ENCODE measurements around the gene SHISA7. TPM values are rescaled to one million over a fixed set of nuclear protein-coding genes. Genes with fewer than 3 reads are reported as not detected.

SHISA7 gene
- total RNA-seq, 2 donors from 2014 or later: not detected

- DNase-seq: peak; percentile 96
- H3K9me3 Mint-ChIP-seq: no peaks in the 10 kb centered on the region
- H3K27me3 ChIP-seq (ENCODE audit: control insufficient read depth, insufficient read depth, low read length, poor library complexity, severe bottlenecking): no peaks in the 10 kb centered on the region
- peak within 1 kb of the TSS; percentile 89 for H3K27ac Mint-ChIP-seq
- peaks cover 17% of the 10 kb centered on the region for H3K4me1 ChIP-seq (ENCODE audit: control insufficient read depth, insufficient read depth, low read length)
- H3K27me3 Mint-ChIP-seq (ENCODE audit: insufficient read depth): no peaks in the 10 kb centered on the region
- no peaks in the 10 kb centered on the region for H3K9me3 ChIP-seq (ENCODE audit: control insufficient read depth, low read length)
- peaks cover 2% of the 10 kb centered on the region for H3K36me3 Mint-ChIP-seq (ENCODE audit: low read depth)
- 2 to 3% methylated on average over 32 to 78 of the region's 78 CpGs for WGBS, 2 experiments (ENCODE audit: insufficient coverage in 1 of 2, insufficient read length in 1 of 2)
- peak within 1 kb of the TSS; percentile 79 for H3K9ac ChIP-seq (ENCODE audit: extremely low read depth, low read length, poor library complexity, severe bottlenecking)
- H3K4me3 ChIP-seq (ENCODE audit: low read length): peak within 1 kb of the TSS; percentile 85
- peak within 1 kb of the TSS; percentile 76 for H3K4me3 Mint-ChIP-seq
- H3K27ac ChIP-seq (ENCODE audit: low read depth, low read length): peak within 1 kb of the TSS; percentile 86
- TF ChIP-seq CTCF (conservative IDR thresholded peaks at IDR 0.05): no peak
- peaks cover 5% of the 10 kb centered on the region for H3K36me3 ChIP-seq (ENCODE audit: control insufficient read depth, insufficient read depth, low read length)
- H3K4me1 Mint-ChIP-seq: peaks cover 15% of the 10 kb centered on the region
These were observed 41.7 kb upstream of the SHISA7 start, which contains the start of gene NAT14 for GRCh38 chr19:55484593-55485438. Gene NAT14 (plus strand): TSS chr19:55485188. CDS start chr19:55485709, 521 bp downstream.

DNA sequence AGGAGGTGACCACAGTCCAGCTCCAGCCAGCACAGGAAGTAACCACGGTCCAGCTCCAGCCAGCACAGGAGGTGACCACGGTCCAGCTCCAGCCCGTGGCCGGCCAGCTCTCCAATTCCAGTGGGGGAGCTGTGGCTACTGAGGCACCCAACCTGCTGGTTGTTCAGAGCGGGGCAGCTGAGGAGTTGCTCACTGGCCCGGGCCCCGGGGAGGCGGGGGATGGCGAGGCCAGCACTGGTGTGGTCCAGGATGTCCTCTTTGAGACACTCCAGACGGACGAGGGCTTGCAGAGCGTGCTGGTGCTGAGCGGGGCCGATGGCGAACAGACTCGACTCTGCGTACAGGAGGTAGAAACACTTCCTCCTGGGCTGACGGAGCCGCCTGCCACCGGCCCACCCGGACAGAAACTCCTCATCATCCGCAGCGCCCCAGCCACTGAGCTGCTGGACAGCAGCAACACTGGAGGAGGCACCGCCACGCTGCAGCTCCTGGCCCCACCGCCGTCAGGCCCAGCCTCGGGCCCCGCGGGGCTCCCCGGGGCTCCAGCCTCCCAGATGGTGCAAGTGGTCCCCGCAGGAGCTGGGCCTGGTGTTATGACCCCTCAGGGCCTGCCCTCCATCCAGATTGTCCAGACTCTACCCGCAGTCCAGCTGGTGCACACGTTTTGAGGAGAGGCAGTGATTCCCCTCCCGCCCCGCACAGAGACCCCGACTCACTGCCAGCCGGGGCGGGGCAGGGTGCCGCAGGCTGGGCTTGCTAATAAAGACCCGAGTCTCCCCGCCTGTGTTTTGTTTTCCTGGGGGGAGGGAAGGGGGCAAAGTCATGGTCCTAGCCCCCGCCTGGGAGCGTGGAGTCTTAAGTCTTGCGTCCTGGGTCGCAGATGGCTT is 40.8 kb upstream of the SHISA7 start:
- H3K9me3 Mint-ChIP-seq: no peaks in the 10 kb centered on the region
- WGBS, 2 experiments (ENCODE audit: insufficient coverage in 1 of 2, insufficient read length in 1 of 2): 87 to 95% methylated on average over 29 to 46 of the region's 46 CpGs
- H3K27me3 Mint-ChIP-seq (ENCODE audit: insufficient read depth): no peaks in the 10 kb centered on the region
- H3K27ac ChIP-seq (ENCODE audit: low read depth, low read length): peak overlapping the region; percentile 86
- DNase-seq: peak; percentile 66
- H3K4me1 ChIP-seq (ENCODE audit: control insufficient read depth, insufficient read depth, low read length): peaks cover 13% of the 10 kb centered on the region
- no peaks in the 10 kb centered on the region for H3K27me3 ChIP-seq (ENCODE audit: control insufficient read depth, insufficient read depth, low read length, poor library complexity, severe bottlenecking)
- no peak overlapping the region for H3K27ac Mint-ChIP-seq
- no peak for TF ChIP-seq CTCF (conservative IDR thresholded peaks at IDR 0.05)
- H3K4me3 Mint-ChIP-seq: peak overlapping the region; percentile 76
- H3K4me3 ChIP-seq (ENCODE audit: low read length): peak overlapping the region; percentile 85
- H3K9me3 ChIP-seq (ENCODE audit: control insufficient read depth, low read length): no peaks in the 10 kb centered on the region
- H3K4me1 Mint-ChIP-seq: peaks cover 15% of the 10 kb centered on the region
- H3K36me3 Mint-ChIP-seq (ENCODE audit: low read depth): peaks cover 4% of the 10 kb centered on the region
- peak overlapping the region; percentile 79 for H3K9ac ChIP-seq (ENCODE audit: extremely low read depth, low read length, poor library complexity, severe bottlenecking)
- H3K36me3 ChIP-seq (ENCODE audit: control insufficient read depth, insufficient read depth, low read length): peaks cover 5% of the 10 kb centered on the region

DNA sequence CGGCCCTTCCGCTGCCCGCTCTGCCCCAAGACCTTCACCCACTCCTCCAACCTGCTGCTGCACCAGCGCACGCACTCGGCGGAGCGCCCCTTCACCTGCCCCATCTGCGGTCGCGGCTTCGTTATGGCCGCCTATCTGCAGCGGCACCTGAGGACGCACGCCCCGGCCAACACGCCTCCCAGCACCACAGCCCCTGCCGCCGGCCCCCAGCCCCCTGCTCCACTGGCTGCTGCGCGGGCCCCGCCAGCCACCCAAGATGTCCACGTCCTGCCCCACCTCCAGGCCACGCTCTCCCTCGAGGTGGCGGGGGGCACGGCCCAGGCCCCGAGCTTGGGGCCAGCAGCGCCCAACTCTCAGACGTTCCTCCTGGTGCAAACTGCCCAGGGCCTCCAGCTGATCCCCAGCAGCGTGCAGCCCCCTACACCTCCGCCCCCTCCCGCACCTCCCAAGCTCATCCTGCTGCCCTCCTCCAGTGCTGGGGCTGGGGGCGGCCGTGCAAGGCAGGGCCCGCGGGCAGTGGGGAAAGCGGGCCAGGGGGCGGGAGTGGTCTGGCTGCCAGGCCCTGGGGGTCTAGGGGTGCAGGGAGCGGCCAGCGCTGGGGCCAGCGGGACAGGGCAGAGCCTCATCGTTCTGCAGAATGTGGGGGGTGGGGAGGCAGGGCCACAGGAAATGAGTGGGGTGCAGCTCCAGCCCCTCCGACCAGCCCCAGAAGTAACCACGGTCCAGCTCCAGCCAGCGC is 40.0 kb upstream of the SHISA7 start:
- H3K4me1 ChIP-seq (ENCODE audit: control insufficient read depth, insufficient read depth, low read length): peaks cover 13% of the 10 kb centered on the region
- no peaks in the 10 kb centered on the region for H3K27me3 Mint-ChIP-seq (ENCODE audit: insufficient read depth)
- peaks cover 5% of the 10 kb centered on the region for H3K36me3 ChIP-seq (ENCODE audit: control insufficient read depth, insufficient read depth, low read length)
- no peak overlapping the region for H3K4me3 Mint-ChIP-seq
- no peak overlapping the region for H3K27ac ChIP-seq (ENCODE audit: low read depth, low read length)
- WGBS, 2 experiments (ENCODE audit: insufficient coverage in 1 of 2, insufficient read length in 1 of 2): 95% methylated on average over 15 to 47 of the region's 47 CpGs
- no peaks in the 10 kb centered on the region for H3K9me3 ChIP-seq (ENCODE audit: control insufficient read depth, low read length)
- H3K36me3 Mint-ChIP-seq (ENCODE audit: low read depth): peaks cover 7% of the 10 kb centered on the region
- H3K9ac ChIP-seq (ENCODE audit: extremely low read depth, low read length, poor library complexity, severe bottlenecking): no peak overlapping the region
- no peaks in the 10 kb centered on the region for H3K27me3 ChIP-seq (ENCODE audit: control insufficient read depth, insufficient read depth, low read length, poor library complexity, severe bottlenecking)
- peaks cover 15% of the 10 kb centered on the region for H3K4me1 Mint-ChIP-seq
- no peak for TF ChIP-seq CTCF (conservative IDR thresholded peaks at IDR 0.05)
- peak; percentile 47 for DNase-seq
- H3K4me3 ChIP-seq (ENCODE audit: low read length): no peak overlapping the region
- H3K27ac Mint-ChIP-seq: no peak overlapping the region
- H3K9me3 Mint-ChIP-seq: no peaks in the 10 kb centered on the region

All from endodermal cell (in vitro differentiated cells).